ENCODE data around the gene CRMP1. TPM values are rescaled to one million over a fixed set of nuclear protein-coding genes. Genes with fewer than 3 reads are reported as not detected.
"Not testable (repeated sequence)": the region's sequence is repeated elsewhere in the genome, so short reads cannot be mapped to it uniquely, and the experiment has no call there.

The CRMP1 gene
- total RNA-seq, 1 experiment from 2014 or later, result 134 TPM

- TF ChIP-seq AFF4 (CRISPR knock-in tag; IDR thresholded peaks at IDR 0.05; ENCODE audit: borderline replicate concordance) (no peak), ZNF396 (CRISPR knock-in tag; IDR thresholded peaks at IDR 0.05; ENCODE audit: borderline replicate concordance) (no peak), USF2 (CRISPR knock-in tag; IDR thresholded peaks at IDR 0.05) (no peak), ZBTB21 (CRISPR knock-in tag; IDR thresholded peaks at IDR 0.05; ENCODE audit: borderline replicate concordance) (no peak)
These were observed 35.7 kb downstream of the CRMP1 start (continued) for GRCh38 chr4:5857199-5857598.

- CTCF ChIA-PET; H3K9me3 Mint-ChIP-seq; ATAC-seq; H3K27me3 Mint-ChIP-seq (ENCODE audit: low read depth); H3K4me1 Mint-ChIP-seq; H3K27ac Mint-ChIP-seq; POLR2A ChIA-PET; DNase-seq (ENCODE audit: low spot score); H3K4me3 Mint-ChIP-seq: not testable (repeated sequence)
- peaks cover 19% of the 10 kb centered on the region for H3K36me3 Mint-ChIP-seq
These were observed 36.5 kb downstream of the CRMP1 start for GRCh38 chr4:5856362-5856761.

- CTCF ChIA-PET, result interaction anchor here (2.0 kb wide), 1 partner anchor 34 kb away, joined by 4 read pairs; no protein-coding TSS in a partner anchor
- DNase-seq (ENCODE audit: low spot score) (no peak), ATAC-seq (no peak)
- Mint-ChIP-seq H3K4me1 (no peaks in the 10 kb centered on the region), H3K9me3 (no peaks in the 10 kb centered on the region), H3K27ac (no peak overlapping the region), H3K4me3 (no peak overlapping the region), H3K36me3 (peaks cover 28% of the 10 kb centered on the region), H3K27me3 (ENCODE audit: low read depth) (no peaks in the 10 kb centered on the region)
- TF ChIP-seq ERG (CRISPR knock-in tag; IDR thresholded peaks at IDR 0.05), result no peak
- no peak for TF ChIP-seq ZNF232 (CRISPR knock-in tag; IDR thresholded peaks at IDR 0.05)
- no peak for TF ChIP-seq E2F5 (CRISPR knock-in tag; IDR thresholded peaks at IDR 0.05)
- POLR2A ChIA-PET, result no interaction called here
These were observed 38.0 kb downstream of the CRMP1 start for GRCh38 chr4:5854929-5855328.

GRCh38 chr4:5852523-5853202 lies 40.2 kb downstream of the CRMP1 start:
- ChIA-PET POLR2A (no interaction called here), CTCF (interaction anchor here (1.5 kb wide), 1 partner anchor 127 kb away, joined by 4 read pairs; no protein-coding TSS in a partner anchor)
- H3K4me3 Mint-ChIP-seq, result no peak overlapping the region
- H3K27me3 Mint-ChIP-seq (ENCODE audit: low read depth), result no peaks in the 10 kb centered on the region
- DNase-seq (ENCODE audit: low spot score), result no peak
- H3K9me3 Mint-ChIP-seq, result no peaks in the 10 kb centered on the region
- H3K27ac Mint-ChIP-seq, result no peak overlapping the region
- H3K4me1 Mint-ChIP-seq, result no peaks in the 10 kb centered on the region
- TF ChIP-seq EMX1 (CRISPR knock-in tag; IDR thresholded peaks at IDR 0.05), result no peak
- TF ChIP-seq MAX (CRISPR knock-in tag; IDR thresholded peaks at IDR 0.05), result no peak
- TF ChIP-seq TCF7 (CRISPR knock-in tag; IDR thresholded peaks at IDR 0.05; ENCODE audit: low read depth), result no peak
- TF ChIP-seq CDX4 (CRISPR knock-in tag; IDR thresholded peaks at IDR 0.05; ENCODE audit: borderline replicate concordance), result no peak
- no peak for TF ChIP-seq RELA (CRISPR knock-in tag; IDR thresholded peaks at IDR 0.05; ENCODE audit: borderline replicate concordance)
- no peak for TF ChIP-seq GTF2I (CRISPR knock-in tag; conservative IDR thresholded peaks at IDR 0.05)
- no peak for ATAC-seq
- peaks cover 50% of the 10 kb centered on the region for H3K36me3 Mint-ChIP-seq

Measured in WTC11 (cell line).